Breast epithelium (tissue), 3 donors: ENCODE data around the gene TPSD1.
"Not testable (repeated sequence)": the region's sequence is repeated elsewhere in the genome, so short reads cannot be mapped to it uniquely, and the experiment has no call there.

Experiments
- POLR2A ChIP-seq: fragments of 450-650 bp; IDR thresholded peaks from one replicate; pipeline ENCODE4 v1.6.1; 2016; ENCODE audit warnings: antibody characterized with exemption, mild to moderate bottlenecking, moderate library complexity
- TF ChIP-seq, protein P1 (sequence below), 3 donors: fragments of 450-650 bp; IDR thresholded peaks; one replicate each; pipeline ENCODE4 v1.5.1; 2016 to 2017; ENCODE audit warnings: antibody characterized with exemption in 3 of 3, mild to moderate bottlenecking in 3 of 3, moderate library complexity in 3 of 3

GRCh38 chr16:1269418-1269817, 13.5 kb downstream of the TPSD1 start:
- TF ChIP-seq POLR2A, result not testable (repeated sequence)
- TF ChIP-seq, protein P1, sequence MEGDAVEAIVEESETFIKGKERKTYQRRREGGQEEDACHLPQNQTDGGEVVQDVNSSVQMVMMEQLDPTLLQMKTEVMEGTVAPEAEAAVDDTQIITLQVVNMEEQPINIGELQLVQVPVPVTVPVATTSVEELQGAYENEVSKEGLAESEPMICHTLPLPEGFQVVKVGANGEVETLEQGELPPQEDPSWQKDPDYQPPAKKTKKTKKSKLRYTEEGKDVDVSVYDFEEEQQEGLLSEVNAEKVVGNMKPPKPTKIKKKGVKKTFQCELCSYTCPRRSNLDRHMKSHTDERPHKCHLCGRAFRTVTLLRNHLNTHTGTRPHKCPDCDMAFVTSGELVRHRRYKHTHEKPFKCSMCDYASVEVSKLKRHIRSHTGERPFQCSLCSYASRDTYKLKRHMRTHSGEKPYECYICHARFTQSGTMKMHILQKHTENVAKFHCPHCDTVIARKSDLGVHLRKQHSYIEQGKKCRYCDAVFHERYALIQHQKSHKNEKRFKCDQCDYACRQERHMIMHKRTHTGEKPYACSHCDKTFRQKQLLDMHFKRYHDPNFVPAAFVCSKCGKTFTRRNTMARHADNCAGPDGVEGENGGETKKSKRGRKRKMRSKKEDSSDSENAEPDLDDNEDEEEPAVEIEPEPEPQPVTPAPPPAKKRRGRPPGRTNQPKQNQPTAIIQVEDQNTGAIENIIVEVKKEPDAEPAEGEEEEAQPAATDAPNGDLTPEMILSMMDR (IDR thresholded peaks at IDR 0.05), result not testable (repeated sequence)
